Mononuclear cell (primary cell): ENCODE measurements around the gene LAMA1. TPM values are rescaled to one million over a fixed set of nuclear protein-coding genes. Genes with fewer than 3 reads are reported as not detected.

Experiments
- H3K27me3 ChIP-seq: 2 replicates; pipeline ENCODE4 v1.6.0; 2011; ENCODE audit warnings: low read length, control low read depth; ENCODE audit not compliant: insufficient read depth
- H3K4me1 ChIP-seq: 2 replicates; pipeline ENCODE4 v1.5.1; 2011; ENCODE audit warnings: mild to moderate bottlenecking, low read length, control low read depth; ENCODE audit not compliant: insufficient read depth
- H3K4me3 ChIP-seq: 2 replicates; pipeline ENCODE4 v1.5.1; 2011; ENCODE audit warnings: mild to moderate bottlenecking, low read length, moderate library complexity
- H3K9me3 ChIP-seq: 2 replicates; pipeline ENCODE4 v1.5.1; 2011; ENCODE audit warnings: low read depth, mild to moderate bottlenecking, control low read depth, low read length
- total RNA-seq: library from RNA; depleted of rRNA; stranded (reverse); fragments of >200 nt; gene quantifications from one replicate; pipeline ENCODE4 v1.2.3, GENCODE V29; 2012

Gene LAMA1
- total RNA-seq, 1 donor: not detected

DNA sequence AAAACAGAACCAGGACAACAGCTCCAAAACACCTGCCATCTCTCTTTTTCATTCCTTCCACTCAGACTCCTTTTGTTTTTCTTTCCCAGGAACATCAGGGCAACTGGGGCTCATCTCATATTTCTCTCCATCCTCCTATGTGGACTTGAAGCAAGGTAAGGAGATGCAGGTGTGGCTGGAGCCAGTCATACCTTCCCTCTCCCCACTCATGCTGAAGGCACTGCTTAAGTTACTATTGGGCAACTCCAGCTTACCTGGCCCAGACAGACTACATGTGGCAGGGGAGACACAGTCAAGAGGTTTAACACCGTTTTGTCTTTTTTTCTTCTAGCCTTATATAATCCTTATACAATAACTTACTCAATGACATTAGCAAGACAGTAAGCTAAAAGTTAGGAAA lies 38.4 kb downstream of the LAMA1 start:
- Histone ChIP-seq H3K9me3 (no peaks in the 10 kb centered on the region), H3K4me1 (no peaks in the 10 kb centered on the region), H3K27me3 (no peaks in the 10 kb centered on the region), H3K4me3 (no peak overlapping the region)

DNA sequence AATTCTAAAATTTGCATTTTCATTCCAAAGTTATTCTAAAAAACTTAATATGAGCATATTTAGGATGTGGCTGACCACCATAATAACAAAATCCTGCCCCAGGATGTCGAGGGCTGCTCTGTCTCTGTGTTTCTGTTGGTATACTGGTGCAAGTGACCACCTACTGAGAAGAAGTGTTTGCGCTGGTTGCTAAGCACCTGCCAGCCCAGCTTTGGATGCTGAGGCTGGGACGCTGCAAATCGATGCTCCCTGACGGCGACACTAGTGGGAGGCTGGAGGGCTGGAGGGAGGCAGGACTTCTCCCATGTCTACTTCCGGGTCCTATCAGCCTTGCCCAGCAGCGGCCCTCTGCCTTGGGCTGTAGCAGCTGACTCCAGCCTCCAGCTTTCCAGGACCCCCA lies 45.0 kb downstream of the LAMA1 start:
- Histone ChIP-seq H3K9me3 (no peaks in the 10 kb centered on the region), H3K4me3 (no peak overlapping the region), H3K4me1 (no peaks in the 10 kb centered on the region), H3K27me3 (no peaks in the 10 kb centered on the region)

DNA sequence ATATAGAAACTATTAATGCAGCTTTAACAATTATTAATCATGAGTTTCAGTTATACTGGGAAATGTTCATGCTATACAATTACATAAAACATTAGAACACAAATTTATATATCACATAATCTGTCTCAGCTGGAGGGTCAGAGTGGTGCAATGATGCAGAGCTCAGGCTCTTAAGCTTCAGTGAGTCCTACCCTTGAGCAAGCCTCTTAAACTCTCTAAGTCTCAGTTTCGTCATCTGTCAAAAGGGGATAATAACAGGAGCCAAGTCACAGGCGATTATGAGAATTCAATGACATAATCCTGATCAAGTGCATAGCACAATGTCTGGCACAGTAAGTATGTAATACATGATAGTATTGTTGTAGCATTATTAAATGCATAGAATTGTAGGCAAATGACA lies 46.0 kb downstream of the LAMA1 start:
- no peaks in the 10 kb centered on the region for H3K27me3 ChIP-seq
- H3K4me1 ChIP-seq: no peaks in the 10 kb centered on the region
- no peaks in the 10 kb centered on the region for H3K9me3 ChIP-seq
- no peak overlapping the region for H3K4me3 ChIP-seq

DNA sequence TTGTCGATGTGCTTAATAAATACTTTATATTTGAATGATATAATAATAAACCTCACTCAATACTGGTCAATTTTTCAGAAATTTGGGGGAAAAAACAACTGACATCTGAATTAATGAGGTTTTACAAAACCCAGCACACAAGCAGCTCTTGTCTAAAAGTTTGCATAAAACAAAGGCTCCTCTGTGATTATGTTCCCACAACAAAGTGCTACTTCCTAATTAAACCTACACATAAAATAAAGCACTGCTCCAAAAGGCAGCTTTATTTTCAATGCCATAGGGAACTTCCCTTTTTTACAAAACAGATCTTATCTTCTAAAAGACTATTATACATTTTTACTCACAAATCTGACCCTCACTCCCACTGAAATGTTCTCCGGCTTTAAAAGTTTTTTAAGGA lies 47.1 kb downstream of the LAMA1 start:
- no peaks in the 10 kb centered on the region for H3K4me1 ChIP-seq
- H3K9me3 ChIP-seq: no peaks in the 10 kb centered on the region
- no peak overlapping the region for H3K4me3 ChIP-seq
- no peaks in the 10 kb centered on the region for H3K27me3 ChIP-seq

DNA sequence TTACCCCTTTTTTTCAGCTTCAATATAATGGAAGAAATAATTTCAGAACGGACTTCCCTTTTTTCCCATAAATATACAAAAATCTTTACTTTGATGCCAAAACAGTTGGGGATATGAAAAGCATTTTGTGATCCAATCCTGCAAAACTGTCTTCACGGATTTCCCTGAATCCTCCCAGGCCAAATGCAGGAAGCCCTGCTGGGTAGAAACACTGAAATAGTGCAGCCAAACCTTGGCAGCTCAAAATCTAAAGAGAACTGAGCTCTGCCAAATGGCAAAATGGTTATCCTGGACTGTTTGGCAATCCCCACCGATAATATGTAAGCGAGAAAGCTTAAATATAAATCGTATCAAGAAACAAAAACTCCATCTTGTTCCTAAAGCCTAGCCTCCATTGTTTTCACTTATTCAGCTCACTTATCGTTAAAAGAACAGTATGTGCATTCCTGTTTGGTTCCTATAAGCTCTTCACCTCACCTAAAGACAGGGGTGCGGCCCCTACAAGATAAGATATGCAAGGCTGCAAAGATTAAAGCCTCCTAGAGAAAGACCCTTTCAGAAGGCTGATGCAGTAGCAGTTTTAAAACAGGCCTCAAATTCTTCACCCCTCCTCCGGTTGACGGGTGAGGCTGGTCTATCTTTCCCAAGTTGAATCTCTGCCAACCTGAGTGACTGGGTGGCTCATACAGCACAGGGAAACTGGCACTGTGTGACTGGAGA lies 48.6 kb downstream of the LAMA1 start:
- Histone ChIP-seq H3K4me3 (no peak overlapping the region), H3K9me3 (no peaks in the 10 kb centered on the region), H3K4me1 (no peaks in the 10 kb centered on the region), H3K27me3 (no peaks in the 10 kb centered on the region)

DNA sequence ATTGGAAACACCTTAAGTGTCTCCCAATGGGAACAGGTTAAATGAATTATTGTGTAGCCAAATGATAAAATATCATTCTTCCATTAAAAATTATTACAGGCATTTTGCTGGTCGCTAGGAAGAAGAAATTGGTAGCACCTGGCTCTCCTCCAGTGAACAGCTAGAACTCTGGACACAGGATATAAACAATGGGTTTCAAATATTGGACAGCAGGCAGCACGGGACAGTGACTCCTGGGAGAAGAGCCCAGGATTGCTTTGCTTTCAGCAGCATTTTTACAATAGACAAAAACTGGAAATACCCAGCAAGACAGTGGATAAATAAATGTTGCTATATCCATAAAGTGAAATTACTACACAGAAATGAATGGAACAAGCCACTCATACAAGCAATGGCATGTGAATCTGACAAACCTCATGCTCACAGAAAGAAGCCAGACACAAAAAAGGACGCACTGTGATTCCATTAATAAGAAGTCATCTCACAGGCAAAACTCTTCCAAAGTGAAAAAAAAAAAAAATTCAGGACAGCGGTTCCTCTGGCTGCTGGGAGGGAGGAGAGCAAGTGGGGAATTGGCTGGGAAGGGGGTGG lies 50.5 kb downstream of the LAMA1 start:
- H3K4me1 ChIP-seq: no peaks in the 10 kb centered on the region
- no peaks in the 10 kb centered on the region for H3K27me3 ChIP-seq
- H3K4me3 ChIP-seq: no peak overlapping the region
- no peaks in the 10 kb centered on the region for H3K9me3 ChIP-seq

DNA sequence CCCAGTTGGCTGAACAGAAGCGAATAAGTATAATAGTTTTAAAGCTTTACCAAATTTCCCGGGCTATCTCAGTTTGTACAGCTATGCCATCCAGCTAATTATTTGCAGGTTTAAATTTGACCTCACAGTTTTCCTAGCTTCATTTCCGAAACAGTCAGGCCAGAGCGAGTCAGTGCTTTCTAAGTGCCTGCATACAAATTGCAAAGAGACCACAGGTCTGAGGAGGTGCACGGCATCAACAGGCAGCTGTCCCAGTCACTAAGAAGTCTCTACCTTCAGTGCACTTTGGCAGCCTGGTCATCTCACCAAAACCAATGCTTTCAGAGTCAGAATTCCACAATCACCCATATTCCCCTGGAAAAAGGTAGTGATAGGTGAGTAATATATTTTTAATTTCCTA lies 51.9 kb downstream of the LAMA1 start:
- H3K4me1 ChIP-seq: no peaks in the 10 kb centered on the region
- H3K4me3 ChIP-seq: no peak overlapping the region
- no peaks in the 10 kb centered on the region for H3K9me3 ChIP-seq
- no peaks in the 10 kb centered on the region for H3K27me3 ChIP-seq

DNA sequence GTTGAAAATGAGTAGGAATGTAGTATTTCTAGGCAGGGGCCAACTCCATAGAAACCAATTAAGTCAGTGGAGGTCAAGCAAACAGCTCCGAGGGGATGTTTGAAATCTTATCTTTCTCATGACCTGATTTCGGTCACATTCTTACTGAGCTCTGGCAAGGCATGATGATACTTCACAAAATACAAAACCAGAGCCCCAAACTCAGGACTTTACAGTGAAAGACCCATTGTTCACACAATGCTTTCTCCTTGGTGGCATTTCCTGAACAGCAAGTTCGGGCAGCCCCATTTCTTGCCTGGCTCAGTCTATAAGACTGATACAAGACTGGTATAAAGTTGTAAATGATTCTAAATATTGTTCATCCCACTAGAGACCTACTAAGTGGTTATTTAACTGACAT lies 53.3 kb downstream of the LAMA1 start:
- no peaks in the 10 kb centered on the region for H3K9me3 ChIP-seq
- H3K4me1 ChIP-seq: no peaks in the 10 kb centered on the region
- no peaks in the 10 kb centered on the region for H3K27me3 ChIP-seq
- H3K4me3 ChIP-seq: no peak overlapping the region

DNA sequence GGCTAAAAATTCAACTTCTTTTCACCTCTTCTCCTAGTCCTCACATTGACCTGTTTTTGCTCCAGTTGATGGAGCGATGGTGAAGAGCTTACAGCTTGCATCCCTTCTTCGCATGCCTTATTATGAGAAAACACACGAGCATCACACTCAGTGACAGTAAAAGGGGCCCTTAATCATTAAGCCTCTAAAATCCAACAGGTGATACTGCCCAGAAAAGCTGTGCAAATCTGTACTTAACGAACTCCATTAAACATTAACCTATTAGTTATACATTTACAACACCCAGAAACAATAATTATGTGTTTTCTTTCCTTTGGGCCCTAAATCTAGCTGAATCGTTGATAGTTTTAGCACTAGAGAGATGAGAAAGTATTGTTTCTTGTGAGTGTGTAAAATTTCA lies 54.8 kb downstream of the LAMA1 start:
- no peak overlapping the region for H3K4me3 ChIP-seq
- H3K27me3 ChIP-seq: no peaks in the 10 kb centered on the region
- no peaks in the 10 kb centered on the region for H3K4me1 ChIP-seq
- H3K9me3 ChIP-seq: no peaks in the 10 kb centered on the region

DNA sequence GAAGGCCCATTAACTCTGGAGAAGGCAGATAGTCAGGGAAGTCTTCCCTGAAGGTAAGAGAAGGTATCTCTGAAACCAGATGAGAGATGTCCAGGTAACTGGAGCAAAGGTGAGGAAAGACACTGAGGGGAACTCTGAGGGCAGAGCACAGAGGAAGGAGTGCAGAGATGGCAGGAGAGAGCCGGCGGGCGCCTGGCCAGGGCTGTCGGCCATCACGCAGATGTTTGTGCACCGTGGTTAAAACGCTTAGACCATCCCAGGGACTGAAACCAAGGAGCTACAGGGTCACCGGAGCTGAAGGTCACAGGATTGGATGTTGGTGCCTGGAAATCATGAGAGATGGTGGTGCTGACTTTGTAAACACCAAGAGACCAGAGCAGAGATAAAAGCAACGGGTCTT lies 55.4 kb downstream of the LAMA1 start:
- no peaks in the 10 kb centered on the region for H3K9me3 ChIP-seq
- no peaks in the 10 kb centered on the region for H3K4me1 ChIP-seq
- H3K4me3 ChIP-seq: no peak overlapping the region
- H3K27me3 ChIP-seq: no peaks in the 10 kb centered on the region

DNA sequence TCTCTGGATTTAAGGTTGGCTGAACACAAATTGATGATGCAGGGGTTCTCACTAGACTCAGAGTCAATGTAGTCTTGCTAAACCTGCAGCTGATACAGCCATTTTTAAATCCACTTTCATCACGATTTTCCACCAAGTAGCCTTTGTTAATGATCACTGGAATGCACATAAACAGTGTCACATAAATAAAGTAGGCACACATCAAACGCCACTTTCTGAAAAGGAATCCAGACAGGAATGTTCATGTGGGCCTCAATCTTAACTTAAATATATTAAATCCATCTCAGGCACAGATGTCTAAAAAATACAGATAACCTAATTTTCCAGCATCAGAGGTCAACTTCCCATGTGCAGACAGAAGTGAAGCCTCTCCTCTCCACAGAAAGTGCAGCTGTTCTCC lies 58.3 kb downstream of the LAMA1 start:
- Histone ChIP-seq H3K4me1 (no peaks in the 10 kb centered on the region), H3K27me3 (no peaks in the 10 kb centered on the region), H3K4me3 (no peak overlapping the region), H3K9me3 (no peaks in the 10 kb centered on the region)

DNA sequence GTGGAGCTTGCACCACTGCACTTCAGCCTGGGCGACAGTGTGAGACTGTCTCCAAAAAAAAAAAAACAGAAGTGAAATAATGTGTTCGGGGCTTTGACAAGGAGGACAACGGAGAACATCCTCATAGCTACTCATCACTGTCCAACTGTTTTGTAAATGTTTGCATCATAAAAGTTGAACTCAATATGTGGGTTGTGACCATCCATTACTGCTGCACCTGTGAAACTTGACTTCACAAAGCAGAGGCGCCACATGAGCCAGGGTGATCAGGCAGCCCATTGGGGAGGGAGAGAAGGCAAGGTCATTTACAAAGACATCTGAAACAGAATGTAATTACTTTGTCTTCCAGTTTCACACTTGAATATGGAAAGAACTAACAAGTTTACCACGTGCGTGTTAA lies 61.6 kb downstream of the LAMA1 start:
- H3K4me3 ChIP-seq: no peak overlapping the region
- no peaks in the 10 kb centered on the region for H3K4me1 ChIP-seq
- H3K27me3 ChIP-seq: no peaks in the 10 kb centered on the region
- no peaks in the 10 kb centered on the region for H3K9me3 ChIP-seq

DNA sequence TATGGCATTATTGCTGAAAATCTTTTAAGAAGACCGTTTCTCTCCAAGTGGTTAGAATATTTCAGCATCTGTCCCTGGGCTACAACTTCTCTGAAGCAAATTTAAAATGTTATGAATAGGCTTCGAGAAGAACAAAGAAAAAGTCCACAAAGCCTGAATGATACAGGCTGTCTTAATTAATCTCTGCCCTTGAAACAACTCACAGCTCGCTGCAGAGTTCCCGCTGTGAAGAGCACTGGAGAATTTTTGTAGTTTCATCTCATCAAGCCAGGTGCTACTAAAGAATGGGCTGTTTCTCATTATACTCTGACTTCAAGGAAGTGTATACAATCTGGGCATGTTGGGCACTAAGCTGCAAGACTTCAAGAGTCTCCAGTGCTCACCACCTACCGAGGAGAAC lies 67.6 kb downstream of the LAMA1 start:
- no peaks in the 10 kb centered on the region for H3K4me1 ChIP-seq
- no peaks in the 10 kb centered on the region for H3K27me3 ChIP-seq
- H3K9me3 ChIP-seq: no peaks in the 10 kb centered on the region
- no peak overlapping the region for H3K4me3 ChIP-seq

DNA sequence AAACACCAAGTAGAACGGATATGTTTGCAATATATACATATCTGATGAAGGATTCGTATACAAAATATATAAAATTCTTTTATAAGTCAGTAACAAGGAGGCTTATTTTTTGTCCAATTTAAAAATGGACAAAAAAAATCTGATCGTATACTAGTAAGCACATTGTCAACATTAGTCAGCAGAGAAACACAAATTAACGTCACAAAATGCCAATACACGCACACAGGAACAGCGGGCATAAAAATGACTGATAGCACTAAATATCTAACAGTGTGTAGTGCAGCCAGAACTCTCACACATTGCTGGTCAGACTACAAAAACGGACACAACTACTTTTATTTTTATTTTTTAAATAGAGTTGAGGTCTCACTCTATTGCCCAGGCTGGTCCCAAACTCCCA lies 69.5 kb downstream of the LAMA1 start:
- Histone ChIP-seq H3K4me3 (no peak overlapping the region), H3K9me3 (no peaks in the 10 kb centered on the region), H3K27me3 (no peaks in the 10 kb centered on the region), H3K4me1 (no peaks in the 10 kb centered on the region)

DNA sequence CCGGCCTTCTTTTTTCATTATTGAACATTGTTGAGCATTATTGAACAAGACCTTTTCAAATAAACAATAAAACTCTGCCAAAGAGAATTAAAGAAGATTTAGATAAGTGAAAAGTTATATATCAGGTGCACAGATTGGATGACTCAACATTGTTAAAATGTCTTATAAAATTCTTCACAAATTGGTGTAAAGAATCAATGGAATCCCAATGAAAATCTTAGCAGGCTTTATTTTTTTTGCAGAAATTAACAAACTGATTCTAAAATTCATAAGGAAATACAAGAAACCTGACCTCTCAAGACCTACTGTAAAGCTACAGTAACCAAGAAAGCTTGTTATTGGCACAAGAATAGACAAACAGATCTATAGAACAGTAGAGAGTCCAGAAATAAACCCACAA lies 70.3 kb downstream of the LAMA1 start:
- Histone ChIP-seq H3K27me3 (no peaks in the 10 kb centered on the region), H3K4me3 (no peak overlapping the region), H3K4me1 (no peaks in the 10 kb centered on the region)

DNA sequence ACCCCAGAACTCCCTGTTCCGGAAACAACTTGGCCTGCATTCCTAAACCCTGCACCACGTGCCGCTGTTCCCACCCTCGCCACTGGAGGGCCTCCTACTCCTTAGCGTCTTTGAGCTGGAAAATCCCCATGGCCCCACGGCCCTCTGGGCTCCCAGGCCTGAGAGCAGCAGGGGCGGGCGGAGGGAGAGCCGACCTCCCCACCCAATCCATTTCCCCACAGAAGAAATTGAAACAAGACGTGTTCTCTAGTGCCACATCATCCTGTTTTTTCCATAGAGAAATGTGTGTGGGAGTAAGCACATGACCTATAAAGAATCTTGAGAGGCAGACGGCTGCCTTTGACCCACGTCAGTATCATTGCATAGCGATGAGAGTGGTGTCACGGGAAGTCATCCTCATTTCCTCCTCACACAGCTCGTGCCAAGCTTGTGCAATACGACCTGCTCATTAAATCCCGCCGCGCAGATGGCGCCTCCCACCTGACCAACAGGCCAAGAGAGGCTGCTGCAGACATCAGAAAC lies 79.2 kb downstream of the LAMA1 start:
- Histone ChIP-seq H3K4me3 (no peak overlapping the region), H3K4me1 (no peaks in the 10 kb centered on the region), H3K9me3 (no peaks in the 10 kb centered on the region), H3K27me3 (no peaks in the 10 kb centered on the region)

More for the DNA sequence above, 70.3 kb downstream of the LAMA1 start:
- no peaks in the 10 kb centered on the region for H3K9me3 ChIP-seq
